HG03575 (cell line): ENCODE measurements around the gene KLF11.
"Not testable (repeated sequence)": the region's sequence is repeated elsewhere in the genome, so short reads cannot be mapped to it uniquely, and the experiment has no call there.

Source experiments
- ATAC-seq: cut with Tn5 transposase; IDR thresholded peaks from one replicate; pipeline ENCODE4 v1.9.1; 2021; ENCODE audit not compliant: unreplicated experiment, insufficient number of reproducible peaks, low FRiP score; ENCODE audit errors: extremely low read depth

The KLF11 gene

GRCh38 chr2:10076511-10076910, 33.2 kb downstream of the KLF11 start:
- ATAC-seq: no peak

GRCh38 chr2:10076988-10077527, 33.7 kb downstream of the KLF11 start:
- no peak for ATAC-seq

- no peak for ATAC-seq
Measured at GRCh38 chr2:10078001-10078400, 34.7 kb downstream of the KLF11 start.

DNA sequence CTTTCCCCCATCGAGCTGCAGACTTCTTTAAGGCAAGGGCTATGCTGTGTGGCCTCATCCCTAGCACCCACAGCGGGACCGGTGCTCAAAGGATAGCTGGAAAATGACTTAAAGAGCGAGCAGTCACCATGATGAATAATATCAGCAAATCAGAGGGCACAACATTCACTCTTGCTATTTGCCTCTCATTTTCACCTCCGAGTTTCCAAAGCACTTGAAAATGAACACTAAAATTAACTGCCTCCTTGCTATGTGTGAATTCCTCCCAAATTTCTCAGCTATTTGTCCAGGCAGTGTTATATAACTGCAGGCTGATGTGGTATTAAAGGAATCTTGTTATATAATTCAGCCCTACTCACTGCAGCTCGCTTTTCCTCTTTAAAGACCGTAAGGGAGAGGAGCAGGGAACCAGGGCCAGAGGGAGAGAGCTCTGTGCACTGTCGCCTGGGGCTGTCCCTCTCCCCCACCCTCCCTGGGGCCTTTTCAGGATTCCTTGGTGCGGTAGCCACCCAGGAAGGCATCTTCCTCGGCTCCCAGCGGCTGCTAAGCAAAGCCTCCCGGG, 35.4 kb downstream of the KLF11 start:
- no peak for ATAC-seq

DNA sequence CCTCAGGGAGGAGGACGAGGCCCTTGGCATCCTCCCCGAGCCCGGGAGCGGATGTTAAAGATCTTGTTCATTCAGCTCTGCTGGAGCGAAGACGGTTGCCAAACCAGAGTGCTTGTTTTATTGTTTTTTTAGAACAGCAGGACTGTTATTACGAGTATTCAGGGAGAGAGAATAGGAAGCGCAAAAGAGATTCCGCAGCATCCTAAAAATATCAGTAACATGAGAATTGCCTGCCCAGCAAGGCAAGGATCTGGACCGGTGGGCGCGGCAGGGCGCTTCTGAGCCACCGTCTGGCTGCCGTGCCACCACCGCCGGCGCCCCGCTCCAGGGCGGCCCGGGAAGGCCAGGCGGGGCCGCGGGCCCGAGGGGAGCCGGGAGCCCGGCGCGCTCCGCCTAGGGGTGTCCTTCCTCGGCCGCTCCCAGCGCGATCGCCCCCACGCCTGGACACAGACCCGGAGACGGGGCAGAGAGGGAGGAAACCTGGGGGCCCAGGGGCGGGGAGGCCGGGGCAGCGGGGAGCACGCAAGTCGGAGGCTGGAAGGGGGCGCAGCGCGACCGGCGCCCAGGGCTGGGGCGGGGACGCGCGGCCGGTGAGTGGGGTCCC, 36.0 kb downstream of the KLF11 start:
- no peak for ATAC-seq

DNA sequence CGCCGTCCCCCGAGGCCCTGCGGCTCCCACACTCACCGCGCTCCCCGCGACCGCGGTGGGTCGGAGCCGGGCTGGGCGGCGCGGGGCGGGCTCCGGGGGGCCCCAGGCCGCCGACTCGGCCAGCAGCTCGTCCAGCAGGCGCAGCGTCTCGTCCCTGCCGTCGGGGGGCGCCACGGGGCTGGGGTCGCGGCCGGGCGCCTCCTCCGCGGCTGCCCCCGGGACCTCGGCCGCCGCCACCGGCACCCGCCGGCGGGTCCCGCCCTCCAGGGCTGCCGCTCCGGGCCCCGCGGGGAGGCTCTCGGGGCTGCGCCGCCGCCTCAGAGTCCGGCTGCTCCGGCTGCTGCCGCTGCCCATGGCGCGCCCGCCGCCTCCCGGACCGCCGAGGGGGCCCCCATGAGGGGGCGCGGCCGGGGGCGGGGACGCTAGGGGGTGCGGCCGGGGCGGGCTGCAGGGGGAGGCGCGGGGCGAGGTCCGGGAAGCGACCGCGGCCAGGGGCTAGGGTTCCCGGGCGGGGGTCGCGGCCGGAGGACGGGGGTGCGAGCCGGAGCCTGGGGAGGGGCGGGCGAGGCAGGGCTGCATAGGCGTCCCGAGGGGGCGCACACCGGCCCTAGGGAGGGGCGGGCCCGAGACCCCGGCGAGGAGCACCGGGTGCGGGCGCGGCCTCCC, 36.7 kb downstream of the KLF11 start, which contains the start of gene CYS1:
CYS1 (minus strand) TSS at position 542 of the 666 bp plus-strand sequence; CDS start at position 354, 188 bp downstream.
- ATAC-seq: no peak

GRCh38 chr2:10080536-10081304, 37.4 kb downstream of the KLF11 start:
- no peak for ATAC-seq

DNA sequence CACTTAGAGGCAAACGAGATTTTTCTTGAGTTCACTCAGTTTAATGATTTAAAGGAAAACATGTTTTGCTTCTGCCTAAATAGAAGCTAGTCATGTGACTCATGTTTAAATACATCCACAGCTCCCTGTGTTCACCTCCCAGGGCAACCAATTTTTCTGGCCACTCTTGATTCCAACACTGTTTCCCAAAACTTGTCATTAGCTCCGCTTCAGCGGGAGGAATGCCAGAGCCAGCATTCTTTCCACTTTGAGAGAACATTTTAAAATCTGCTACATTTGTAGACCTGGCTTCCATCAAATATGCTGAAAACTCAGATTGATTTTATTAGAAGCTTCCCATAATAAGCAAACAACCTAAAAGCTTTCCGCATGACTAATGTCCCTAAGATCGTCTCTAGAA, 39.7 kb downstream of the KLF11 start:
- no peak for ATAC-seq

GRCh38 chr2:10083692-10084211, 40.4 kb downstream of the KLF11 start:
- ATAC-seq: no peak

GRCh38 chr2:10084223-10084865, 41.0 kb downstream of the KLF11 start:
- ATAC-seq: no peak

GRCh38 chr2:10085043-10085667, 41.8 kb downstream of the KLF11 start:
- ATAC-seq: no peak

- ATAC-seq: no peak
Measured at GRCh38 chr2:10085668-10086059, 42.3 kb downstream of the KLF11 start.

DNA sequence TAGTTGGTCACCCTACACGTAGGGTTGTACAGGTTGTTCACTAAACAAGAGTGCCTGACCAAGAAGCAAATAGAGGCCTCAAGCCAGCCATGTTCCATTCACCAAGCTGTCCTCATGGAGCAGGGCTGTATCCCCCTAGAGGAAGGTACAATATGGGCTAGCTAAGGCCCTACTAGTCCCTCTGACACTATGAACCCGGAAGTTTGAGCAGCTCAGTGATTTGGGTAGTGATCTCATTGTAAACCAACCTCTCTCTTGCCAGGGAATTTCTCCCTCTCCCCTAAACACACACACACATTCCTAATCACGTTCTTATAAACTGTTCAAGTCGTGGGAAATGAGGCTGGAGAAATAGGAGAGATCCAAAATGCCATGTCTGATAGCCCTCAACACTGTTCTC, 43.6 kb downstream of the KLF11 start:
- no peak for ATAC-seq

- no peak for ATAC-seq
Measured at GRCh38 chr2:10087360-10087759, 44.0 kb downstream of the KLF11 start.

GRCh38 chr2:10089565-10090190, 46.3 kb downstream of the KLF11 start:
- ATAC-seq: no peak

GRCh38 chr2:10091182-10091888, 48.0 kb downstream of the KLF11 start:
- ATAC-seq: no peak

DNA sequence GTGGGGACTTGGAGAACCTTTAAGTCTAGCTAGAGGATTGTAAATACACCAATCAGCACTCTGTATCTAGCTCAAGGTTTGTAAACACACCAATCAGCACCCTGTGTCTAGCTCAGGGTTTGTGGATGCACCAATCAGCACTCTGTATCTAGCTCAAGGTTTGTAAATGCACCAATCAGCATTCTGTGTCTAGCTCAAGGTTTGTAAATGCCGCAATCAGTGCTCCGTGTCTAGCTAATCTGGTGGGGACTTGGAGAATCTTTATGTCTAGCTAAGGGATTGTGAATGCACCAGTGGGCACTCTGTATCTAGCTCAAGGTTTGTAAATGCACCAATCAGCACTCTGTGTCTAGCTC, 48.5 kb downstream of the KLF11 start:
- not testable (repeated sequence) for ATAC-seq
